ENCODE measurements around the gene UST. TPM values are rescaled to one million over a fixed set of nuclear protein-coding genes. Genes with fewer than 3 reads are reported as not detected.

UST gene
- total RNA-seq, 1 donor from 2014 or later, result 17.1 TPM

DNA sequence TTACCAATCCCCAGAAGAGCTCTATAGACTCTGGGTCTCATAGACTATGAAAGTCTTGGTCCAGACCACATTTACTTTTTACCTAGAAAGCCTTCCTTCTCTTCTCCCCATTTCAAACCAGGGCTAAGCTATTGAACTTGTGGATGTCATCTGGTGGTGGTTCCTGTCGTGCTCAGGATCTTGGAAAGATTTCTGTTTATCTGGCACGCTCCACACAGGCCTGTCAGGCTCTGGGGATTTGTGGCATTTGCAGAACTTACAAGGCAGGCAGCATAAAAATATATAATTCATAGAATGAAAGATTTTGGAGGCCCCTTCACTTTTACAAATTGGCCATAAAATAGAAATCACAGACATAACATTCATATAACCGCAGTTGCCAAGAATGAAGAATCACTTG lies 188.1 kb downstream of the UST start:
- Mint-ChIP-seq H3K36me3 (ENCODE audit: low read depth) (no peaks in the 10 kb centered on the region), H3K27me3 (ENCODE audit: low read depth) (no peaks in the 10 kb centered on the region), H3K27ac (ENCODE audit: unreplicated experiment) (peak overlapping the region; percentile 95), H3K4me3 (ENCODE audit: unreplicated experiment) (no peak overlapping the region), H3K9me3 (ENCODE audit: low read depth) (no peaks in the 10 kb centered on the region), H3K4me1 (ENCODE audit: low read depth) (peaks cover 39% of the 10 kb centered on the region)
- TF ChIP-seq CTCF (IDR thresholded peaks at IDR 0.05), result no peak
- no peak for DNase-seq (ENCODE audit: low spot score)

DNA sequence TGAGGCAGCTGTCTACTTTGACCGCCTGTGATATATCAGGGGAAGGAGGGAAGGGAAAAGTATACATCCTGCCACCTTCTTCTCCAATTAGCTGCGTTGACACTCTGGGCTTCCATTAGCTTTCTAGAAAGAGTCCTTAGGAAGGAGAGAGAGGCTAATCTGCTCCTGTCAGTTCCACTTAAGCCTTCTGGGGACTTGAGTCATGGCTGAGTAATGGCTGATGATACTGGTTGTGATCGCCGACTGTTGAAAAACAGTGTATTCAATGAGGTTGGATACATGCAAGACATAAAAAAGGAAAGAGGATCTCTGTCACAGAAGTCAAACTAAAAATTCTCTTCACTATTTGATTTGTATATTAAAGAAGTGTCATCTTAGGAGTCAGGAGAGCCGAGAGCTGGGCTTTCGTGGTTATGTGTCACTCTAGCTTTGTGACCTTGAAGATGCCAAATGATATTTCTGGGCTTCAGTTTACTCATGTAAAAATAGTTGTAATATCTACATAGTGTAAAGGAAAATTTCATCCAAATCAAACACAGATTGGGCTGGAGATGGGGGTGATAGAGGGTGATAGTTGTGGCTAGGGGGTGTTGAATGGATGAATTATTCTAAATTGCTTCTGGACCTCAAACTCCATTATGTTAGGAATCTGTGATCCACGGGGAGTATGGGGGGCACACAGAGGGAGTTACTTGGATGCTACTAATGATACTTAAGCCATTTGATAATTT lies 189.0 kb downstream of the UST start:
- TF ChIP-seq CTCF (IDR thresholded peaks at IDR 0.05), result no peak
- peak overlapping the region; percentile 95 for H3K27ac Mint-ChIP-seq (ENCODE audit: unreplicated experiment)
- no peaks in the 10 kb centered on the region for H3K36me3 Mint-ChIP-seq (ENCODE audit: low read depth)
- no peak overlapping the region for H3K4me3 Mint-ChIP-seq (ENCODE audit: unreplicated experiment)
- no peaks in the 10 kb centered on the region for H3K9me3 Mint-ChIP-seq (ENCODE audit: low read depth)
- no peaks in the 10 kb centered on the region for H3K27me3 Mint-ChIP-seq (ENCODE audit: low read depth)
- H3K4me1 Mint-ChIP-seq (ENCODE audit: low read depth), result peaks cover 39% of the 10 kb centered on the region
- DNase-seq (ENCODE audit: low spot score), result no peak

DNA sequence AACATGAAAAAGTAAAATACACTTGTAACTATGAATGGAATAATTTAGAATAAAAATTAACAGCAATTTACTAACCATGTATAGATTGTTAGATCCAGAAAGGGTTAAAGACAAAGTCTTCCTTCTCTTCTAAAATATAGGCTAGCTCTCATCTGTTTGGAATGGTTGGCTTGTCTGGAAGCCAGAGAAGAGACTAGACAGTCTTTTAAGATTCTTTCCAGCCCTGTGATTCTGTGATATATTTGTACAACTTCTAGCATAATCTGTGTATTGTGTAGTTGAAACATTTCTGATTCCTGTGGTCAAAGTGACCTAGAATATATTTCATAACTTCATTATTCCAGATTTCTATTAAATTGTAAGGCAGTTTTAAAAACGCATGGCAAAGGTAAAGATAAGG lies 196.6 kb downstream of the UST start:
- H3K36me3 Mint-ChIP-seq (ENCODE audit: low read depth), result peaks cover 6% of the 10 kb centered on the region
- no peaks in the 10 kb centered on the region for H3K9me3 Mint-ChIP-seq (ENCODE audit: low read depth)
- DNase-seq (ENCODE audit: low spot score), result no peak
- H3K4me1 Mint-ChIP-seq (ENCODE audit: low read depth), result peaks cover 38% of the 10 kb centered on the region
- no peak for TF ChIP-seq CTCF (IDR thresholded peaks at IDR 0.05)
- H3K27ac Mint-ChIP-seq (ENCODE audit: unreplicated experiment), result peak overlapping the region; percentile 85
- H3K27me3 Mint-ChIP-seq (ENCODE audit: low read depth), result no peaks in the 10 kb centered on the region
- H3K4me3 Mint-ChIP-seq (ENCODE audit: unreplicated experiment), result no peak overlapping the region

DNA sequence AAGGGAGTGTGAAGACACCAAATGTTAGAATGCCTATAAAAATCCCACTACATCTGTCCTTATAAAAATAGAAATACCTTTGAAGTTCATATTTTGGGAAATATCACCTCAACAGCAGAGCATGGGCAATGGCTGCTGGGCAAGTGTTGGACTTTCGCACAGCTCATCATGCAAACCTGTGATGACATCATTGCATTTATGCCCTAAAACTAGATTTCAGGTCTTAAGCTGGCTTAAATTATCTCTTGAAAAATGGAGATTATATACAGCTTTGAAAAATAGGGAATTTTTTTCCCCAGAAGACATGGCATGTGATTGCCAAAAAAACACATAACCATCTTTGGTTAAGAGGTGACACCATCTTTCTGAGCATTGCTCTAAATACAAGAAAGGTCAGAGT lies 197.8 kb downstream of the UST start:
- no peak overlapping the region for H3K27ac Mint-ChIP-seq (ENCODE audit: unreplicated experiment)
- no peak for DNase-seq (ENCODE audit: low spot score)
- H3K9me3 Mint-ChIP-seq (ENCODE audit: low read depth), result no peaks in the 10 kb centered on the region
- H3K4me1 Mint-ChIP-seq (ENCODE audit: low read depth), result peaks cover 38% of the 10 kb centered on the region
- H3K27me3 Mint-ChIP-seq (ENCODE audit: low read depth), result no peaks in the 10 kb centered on the region
- peaks cover 6% of the 10 kb centered on the region for H3K36me3 Mint-ChIP-seq (ENCODE audit: low read depth)
- H3K4me3 Mint-ChIP-seq (ENCODE audit: unreplicated experiment), result no peak overlapping the region
- TF ChIP-seq CTCF (IDR thresholded peaks at IDR 0.05), result no peak

GRCh38 chr6:148945301-148946021 lies 198.6 kb downstream of the UST start:
- no peaks in the 10 kb centered on the region for H3K9me3 Mint-ChIP-seq (ENCODE audit: low read depth)
- H3K36me3 Mint-ChIP-seq (ENCODE audit: low read depth), result peaks cover 6% of the 10 kb centered on the region
- no peak overlapping the region for H3K4me3 Mint-ChIP-seq (ENCODE audit: unreplicated experiment)
- no peak for DNase-seq (ENCODE audit: low spot score)
- TF ChIP-seq CTCF (IDR thresholded peaks at IDR 0.05), result no peak
- no peaks in the 10 kb centered on the region for H3K27me3 Mint-ChIP-seq (ENCODE audit: low read depth)
- H3K27ac Mint-ChIP-seq (ENCODE audit: unreplicated experiment), result no peak overlapping the region
- H3K4me1 Mint-ChIP-seq (ENCODE audit: low read depth), result peaks cover 38% of the 10 kb centered on the region
